HepG2 (cell line): ENCODE results near the gene POU3F1. TPM values are rescaled to one million over a fixed set of nuclear protein-coding genes. Genes with fewer than 3 reads are reported as not detected.

ENCODE experiments used
- FOSL1 ChIP-seq: sonication (generic); formaldehyde crosslinking; IDR thresholded peaks from 2 replicates; pipeline ENCODE4 v1.9.0; 2021; ENCODE audit warnings: missing genetic modification reagents, borderline replicate concordance
- FOSL2 ChIP-seq: sonication (generic); formaldehyde crosslinking; IDR thresholded peaks from 2 replicates; pipeline ENCODE4 v1.4.0; 2020; ENCODE audit warnings: missing genetic modification reagents
- HHEX ChIP-seq: IDR thresholded peaks from 2 replicates; pipeline ENCODE4 v1.6.1; 2016; ENCODE audit warnings: control low read depth
- HMGA1 ChIP-seq: sonication (generic); formaldehyde crosslinking; conservative IDR thresholded peaks from 2 replicates; pipeline ENCODE4 v1.4.0; 2020; ENCODE audit warnings: missing genetic modification reagents
- HNF4A ChIP-seq: sonication (generic); formaldehyde crosslinking; IDR thresholded peaks from 2 replicates; pipeline ENCODE4 v1.4.0; 2020; ENCODE audit warnings: missing genetic modification reagents
- HOXA9 ChIP-seq: sonication (generic); formaldehyde crosslinking; IDR thresholded peaks from 2 replicates; pipeline ENCODE4 v1.8.1; 2022; ENCODE audit warnings: missing genetic modification reagents, mild to moderate bottlenecking, moderate library complexity, borderline replicate concordance
- JUN ChIP-seq: sonication (generic); formaldehyde crosslinking; IDR thresholded peaks from 2 replicates; pipeline ENCODE4 v1.4.0; 2020; ENCODE audit warnings: mild to moderate bottlenecking, missing genetic modification reagents
- MYNN ChIP-seq: sonication (generic); formaldehyde crosslinking; IDR thresholded peaks from 2 replicates; pipeline ENCODE4 v1.4.0; 2020; ENCODE audit warnings: mild to moderate bottlenecking, low read depth, missing genetic modification reagents
- NFKB2 ChIP-seq: sonication (generic); formaldehyde crosslinking; IDR thresholded peaks from 2 replicates; pipeline ENCODE4 v1.4.0; 2020; ENCODE audit warnings: missing genetic modification reagents, borderline replicate concordance
- RAD51 ChIP-seq: fragments of 450-650 bp; IDR thresholded peaks from 2 replicates; pipeline ENCODE4 v1.6.1; 2016; ENCODE audit warnings: borderline replicate concordance
- SOX6 ChIP-seq, 2 experiments: fragments of 450-650 bp in 1 of 2; sonication (generic) in 1 of 2; formaldehyde crosslinking in 1 of 2; IDR thresholded peaks; 2 replicates each; pipeline versions ENCODE4 v1.4.0 to v1.6.1; 2017 to 2020; ENCODE audit warnings: antibody characterized with exemption in 1 of 2, mild to moderate bottlenecking in 1 of 2, missing genetic modification reagents in 1 of 2
- TBP ChIP-seq: sonication (generic); formaldehyde crosslinking; IDR thresholded peaks from 2 replicates; pipeline ENCODE4 v1.5.0; 2020; ENCODE audit warnings: missing genetic modification reagents
- TCF7L2 ChIP-seq: IDR thresholded peaks from 2 replicates; pipeline ENCODE4 v1.6.1; 2011; ENCODE audit warnings: mild to moderate bottlenecking, low read depth, low read length, moderate library complexity
- ZFP41 ChIP-seq: sonication (generic); formaldehyde crosslinking; IDR thresholded peaks from 2 replicates; pipeline ENCODE4 v1.4.0; 2020; ENCODE audit warnings: mild to moderate bottlenecking, missing genetic modification reagents, borderline replicate concordance
- ZNF343 ChIP-seq: sonication (generic); formaldehyde crosslinking; IDR thresholded peaks from 2 replicates; pipeline ENCODE4 v1.4.0; 2020; ENCODE audit warnings: mild to moderate bottlenecking, missing genetic modification reagents
- ZNF354B ChIP-seq: sonication (generic); formaldehyde crosslinking; IDR thresholded peaks from 2 replicates; pipeline ENCODE4 v1.8.0; 2022; ENCODE audit warnings: mild to moderate bottlenecking, missing genetic modification reagents
- ZNF615 ChIP-seq: sonication (generic); formaldehyde crosslinking; IDR thresholded peaks from 2 replicates; pipeline ENCODE4 v1.5.0; 2020; ENCODE audit warnings: mild to moderate bottlenecking, missing genetic modification reagents, borderline replicate concordance
- ZNF674 ChIP-seq: sonication (generic); formaldehyde crosslinking; IDR thresholded peaks from 2 replicates; pipeline ENCODE4 v1.5.0; 2020; ENCODE audit warnings: low read depth, mild to moderate bottlenecking, missing genetic modification reagents
- ZNF782 ChIP-seq: sonication (generic); formaldehyde crosslinking; IDR thresholded peaks from 2 replicates; pipeline ENCODE4 v1.4.0; 2020; ENCODE audit warnings: missing genetic modification reagents, mild to moderate bottlenecking, borderline replicate concordance
- ZSCAN29 ChIP-seq: sonication (generic); formaldehyde crosslinking; conservative IDR thresholded peaks from 2 replicates; pipeline ENCODE4 v1.4.0; 2020; ENCODE audit warnings: mild to moderate bottlenecking, missing genetic modification reagents
- polyA plus RNA-seq, 8 experiments: library from polyadenylated mRNA; depleted of rRNA in 3 of 8; stranded (reverse) in 7 of 8; unstranded in 1 of 8; fragments of >200 nt; fragmentation: Illumina TruSeq in 4 of 8; extraction: Trizol in 4 of 8; gene quantifications; 2 replicates each; pipeline versions ENCODE4 v1.2.1 to v1.2.3, GENCODE V29; 2011 to 2016; ENCODE audit warnings: low read depth in 4 of 8, missing spikeins in 1 of 8, mixed read lengths in 1 of 8; ENCODE audit not compliant: insufficient read depth in 1 of 8
- total RNA-seq, 5 experiments: library from RNA; depleted of rRNA; stranded (reverse); fragments of >200 nt; fragmentation: Illumina TruSeq; extraction: Trizol; gene quantifications; 2 replicates each; pipeline ENCODE4 v1.2.3, GENCODE V29; 2016; ENCODE audit warnings: low read depth in 1 of 5
- TF ChIP-seq, protein P1 (sequence below), 2 experiments: sonication (generic) in 1 of 2; formaldehyde crosslinking in 1 of 2; IDR thresholded peaks; 2 replicates each; pipeline versions ENCODE4 v1.6.1 to v1.9.0; 2014 to 2022; ENCODE audit warnings: antibody characterized with exemption in 1 of 2, borderline replicate concordance in 1 of 2, inconsistent platforms in 1 of 2, low read depth in 1 of 2, missing genetic modification reagents in 1 of 2
- TF ChIP-seq, protein P2 (sequence below): fragments of 450-650 bp; IDR thresholded peaks from 2 replicates; pipeline ENCODE4 v1.6.1; 2017
- TF ChIP-seq, protein P3 (sequence below): sonication (generic); formaldehyde crosslinking; IDR thresholded peaks from 2 replicates; pipeline ENCODE4 v1.8.0; 2022; ENCODE audit warnings: missing genetic modification reagents, low read depth, mild to moderate bottlenecking, borderline replicate concordance

The POU3F1 gene
- total and polyA plus RNA-seq, 2 of the 13 experiments (the other 11 are each of a cell fraction or from before 2014, with no cell fraction given): not detected

DNA sequence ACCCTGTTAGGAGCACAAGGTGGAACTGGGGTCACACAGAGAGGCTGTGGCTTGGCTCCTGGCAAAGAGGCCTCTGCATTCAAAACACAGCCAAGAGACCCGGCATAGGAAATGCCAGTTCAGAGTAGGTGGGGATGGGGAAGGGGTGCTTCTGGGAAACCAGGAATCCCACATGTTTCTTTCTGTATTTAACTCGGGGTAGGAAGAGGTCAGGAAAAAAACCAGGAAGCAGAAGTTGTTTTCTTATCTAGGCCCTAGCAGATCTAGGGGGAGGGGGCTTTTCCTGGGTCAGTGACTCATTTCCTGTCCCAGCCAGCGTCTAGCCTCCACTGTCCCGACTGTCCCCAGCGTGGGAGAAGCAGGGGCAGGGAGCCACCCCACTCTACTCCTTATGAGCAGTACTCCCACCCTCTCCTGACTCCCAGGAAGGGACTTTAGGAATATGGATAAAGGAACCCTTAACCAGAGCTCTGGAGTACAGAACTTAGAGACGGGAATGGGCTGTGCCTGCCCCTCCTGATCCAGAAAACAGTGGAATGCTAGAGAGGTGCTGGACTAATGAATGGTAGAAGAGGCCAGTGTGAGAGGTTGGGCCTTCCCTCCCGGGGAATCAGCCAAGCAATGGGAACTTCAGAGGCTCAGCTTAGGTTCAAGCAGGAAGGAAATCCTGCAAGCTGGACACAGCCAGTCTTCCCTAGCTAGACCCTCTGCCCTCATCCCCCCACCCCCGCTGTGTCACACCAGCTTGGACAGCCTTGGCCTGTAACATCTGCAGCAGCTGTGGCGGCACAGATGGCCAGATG lies 47.0 kb downstream of the POU3F1 start (continued):
- TF ChIP-seq ZNF674: no peak
- no peak for TF ChIP-seq NFKB2 (CRISPR knock-in tag)
- TF ChIP-seq SOX6 (IDR thresholded peaks at IDR 0.05): no peak
- no peak for TF ChIP-seq SOX6 (CRISPR knock-in tag; IDR thresholded peaks at IDR 0.05)
- TF ChIP-seq, protein P1, sequence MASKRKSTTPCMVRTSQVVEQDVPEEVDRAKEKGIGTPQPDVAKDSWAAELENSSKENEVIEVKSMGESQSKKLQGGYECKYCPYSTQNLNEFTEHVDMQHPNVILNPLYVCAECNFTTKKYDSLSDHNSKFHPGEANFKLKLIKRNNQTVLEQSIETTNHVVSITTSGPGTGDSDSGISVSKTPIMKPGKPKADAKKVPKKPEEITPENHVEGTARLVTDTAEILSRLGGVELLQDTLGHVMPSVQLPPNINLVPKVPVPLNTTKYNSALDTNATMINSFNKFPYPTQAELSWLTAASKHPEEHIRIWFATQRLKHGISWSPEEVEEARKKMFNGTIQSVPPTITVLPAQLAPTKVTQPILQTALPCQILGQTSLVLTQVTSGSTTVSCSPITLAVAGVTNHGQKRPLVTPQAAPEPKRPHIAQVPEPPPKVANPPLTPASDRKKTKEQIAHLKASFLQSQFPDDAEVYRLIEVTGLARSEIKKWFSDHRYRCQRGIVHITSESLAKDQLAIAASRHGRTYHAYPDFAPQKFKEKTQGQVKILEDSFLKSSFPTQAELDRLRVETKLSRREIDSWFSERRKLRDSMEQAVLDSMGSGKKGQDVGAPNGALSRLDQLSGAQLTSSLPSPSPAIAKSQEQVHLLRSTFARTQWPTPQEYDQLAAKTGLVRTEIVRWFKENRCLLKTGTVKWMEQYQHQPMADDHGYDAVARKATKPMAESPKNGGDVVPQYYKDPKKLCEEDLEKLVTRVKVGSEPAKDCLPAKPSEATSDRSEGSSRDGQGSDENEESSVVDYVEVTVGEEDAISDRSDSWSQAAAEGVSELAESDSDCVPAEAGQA (IDR thresholded peaks at IDR 0.05; ENCODE audit: low read depth): no peak
- TF ChIP-seq, protein P1 (CRISPR knock-in tag; IDR thresholded peaks at IDR 0.05; ENCODE audit: borderline replicate concordance): no peak
- no peak for TF ChIP-seq ZNF354B (CRISPR knock-in tag)
- no peak; the same call in 1 of the 2 replicates for TF ChIP-seq MYNN
- TF ChIP-seq TBP (CRISPR knock-in tag): no peak
- no peak for TF ChIP-seq ZNF343 (CRISPR knock-in tag)
- no peak for TF ChIP-seq ZNF615 (CRISPR knock-in tag)
- TF ChIP-seq HOXA9 (CRISPR knock-in tag): no peak
- no peak for TF ChIP-seq HNF4A (CRISPR knock-in tag)
- TF ChIP-seq ZFP41 (CRISPR knock-in tag): no peak
- TF ChIP-seq HMGA1 (CRISPR knock-in tag): no peak
- no peak for TF ChIP-seq JUN (CRISPR knock-in tag)
- 0 out of 2 replicates have a peak, but pooled peaks have one; percentile 16 for TF ChIP-seq HHEX (CRISPR knock-in tag)
- no peak for TF ChIP-seq RAD51
- TF ChIP-seq FOSL2 (CRISPR knock-in tag): peak; percentile 95
- no peak for TF ChIP-seq TCF7L2
- peak; percentile 67; the same call in 1 of the 2 replicates for TF ChIP-seq FOSL1 (CRISPR knock-in tag)
- TF ChIP-seq ZNF782: no peak
- TF ChIP-seq, protein P2, sequence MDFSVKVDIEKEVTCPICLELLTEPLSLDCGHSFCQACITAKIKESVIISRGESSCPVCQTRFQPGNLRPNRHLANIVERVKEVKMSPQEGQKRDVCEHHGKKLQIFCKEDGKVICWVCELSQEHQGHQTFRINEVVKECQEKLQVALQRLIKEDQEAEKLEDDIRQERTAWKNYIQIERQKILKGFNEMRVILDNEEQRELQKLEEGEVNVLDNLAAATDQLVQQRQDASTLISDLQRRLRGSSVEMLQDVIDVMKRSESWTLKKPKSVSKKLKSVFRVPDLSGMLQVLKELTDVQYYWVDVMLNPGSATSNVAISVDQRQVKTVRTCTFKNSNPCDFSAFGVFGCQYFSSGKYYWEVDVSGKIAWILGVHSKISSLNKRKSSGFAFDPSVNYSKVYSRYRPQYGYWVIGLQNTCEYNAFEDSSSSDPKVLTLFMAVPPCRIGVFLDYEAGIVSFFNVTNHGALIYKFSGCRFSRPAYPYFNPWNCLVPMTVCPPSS: no peak
- TF ChIP-seq, protein P3, sequence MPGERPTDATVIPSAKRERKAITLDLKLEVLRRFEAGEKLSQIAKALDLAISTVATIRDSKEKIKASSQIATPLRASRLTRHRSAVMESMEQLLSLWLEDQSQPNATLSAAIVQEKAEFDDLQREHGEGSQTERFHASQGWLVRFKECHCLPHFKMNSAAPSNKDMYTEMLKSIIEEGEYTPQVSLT (CRISPR knock-in tag): no peak
- TF ChIP-seq ZSCAN29: no peak
